GM23338 (cell line): ENCODE results near the gene ANKRD44. TPM values are rescaled to one million over a fixed set of nuclear protein-coding genes. Genes with fewer than 3 reads are reported as not detected.
A peak's percentile ranks its signal among the peaks of the same experiment; 100 is the strongest.

ENCODE experiments used
- ATAC-seq: fragments of 200-7000 bp; cut with Tn5 transposase; 3 replicates; pipeline ENCODE4 v1.9.1; 2020
- DNase-seq: peaks from one replicate; pipeline ENCODE4 v3.0.0-alpha.2; 2015; ENCODE audit warnings: low spot score
- H2AFZ ChIP-seq: fragments of 200-600 bp; sonication (generic); 2 replicates; pipeline ENCODE4 v1.8.0; 2016; ENCODE audit warnings: antibody characterized with exemption, mild to moderate bottlenecking, moderate library complexity
- H3F3A ChIP-seq: fragments of 200-600 bp; sonication (generic); replicated peaks from 2 replicates; pipeline ENCODE4 v1.8.0; 2017; ENCODE audit warnings: antibody characterized with exemption, mixed run types, low read depth
- H3K27ac ChIP-seq: fragments of 200-600 bp; sonication (generic); 2 replicates; pipeline ENCODE4 v1.6.1; 2016; ENCODE audit warnings: low read depth
- H3K27me3 ChIP-seq: fragments of 200-600 bp; sonication (generic); 2 replicates; pipeline ENCODE4 v1.8.0; 2016; ENCODE audit warnings: mild to moderate bottlenecking, mixed run types, moderate library complexity; ENCODE audit not compliant: insufficient read depth
- H3K36me3 ChIP-seq: fragments of 200-600 bp; sonication (generic); 2 replicates; pipeline ENCODE4 v1.8.0; 2016; ENCODE audit warnings: mild to moderate bottlenecking; ENCODE audit not compliant: insufficient read depth
- H3K4me1 ChIP-seq: fragments of 200-600 bp; sonication (generic); 2 replicates; pipeline ENCODE4 v1.8.0; 2016; ENCODE audit warnings: mild to moderate bottlenecking, moderate library complexity; ENCODE audit not compliant: insufficient read depth
- H3K4me2 ChIP-seq: fragments of 200-600 bp; sonication (generic); 2 replicates; pipeline ENCODE4 v1.7.1; 2017; ENCODE audit warnings: mixed run types
- H3K4me3 ChIP-seq: fragments of 200-600 bp; sonication (generic); 2 replicates; pipeline ENCODE4 v1.6.1; 2016; ENCODE audit warnings: mixed run types
- H3K79me2 ChIP-seq: fragments of 200-600 bp; sonication (generic); replicated peaks from 2 replicates; pipeline ENCODE4 v1.8.0; 2017; ENCODE audit warnings: mild to moderate bottlenecking; ENCODE audit not compliant: insufficient read depth
- H3K9me2 ChIP-seq: fragments of 200-600 bp; sonication (generic); 2 replicates; pipeline ENCODE4 v1.8.0; 2017; ENCODE audit not compliant: insufficient read depth
- H4K20me1 ChIP-seq: fragments of 200-600 bp; sonication (generic); replicated peaks from 2 replicates; pipeline ENCODE4 v1.8.0; 2017; ENCODE audit warnings: mild to moderate bottlenecking; ENCODE audit not compliant: insufficient read depth
- H3K27ac Mint-ChIP-seq: 2 replicates; pipeline ENCODE4 v1.8.0; 2020; ENCODE audit warnings: inconsistent platforms, mild to moderate bottlenecking, moderate library complexity, mixed read lengths
- H3K27me3 Mint-ChIP-seq: 3 replicates; pipeline ENCODE4 v1.8.0; 2022; ENCODE audit warnings: low read depth, mild to moderate bottlenecking, moderate library complexity, mixed read lengths, inconsistent platforms; ENCODE audit not compliant: insufficient read depth, poor library complexity
- H3K36me3 Mint-ChIP-seq: 3 replicates; pipeline ENCODE4 v1.8.0; 2021; ENCODE audit warnings: low read depth, mild to moderate bottlenecking, inconsistent platforms, moderate library complexity, mixed read lengths
- H3K4me1 Mint-ChIP-seq: 3 replicates; pipeline ENCODE4 v1.8.0; 2020; ENCODE audit warnings: mild to moderate bottlenecking, inconsistent platforms, mixed read lengths
- H3K4me3 Mint-ChIP-seq: 3 replicates; pipeline ENCODE4 v1.8.0; 2021; ENCODE audit warnings: moderate library complexity, mild to moderate bottlenecking, inconsistent platforms, mixed read lengths
- H3K9me3 Mint-ChIP-seq: 3 replicates; pipeline ENCODE4 v1.8.0; 2020; ENCODE audit warnings: moderate library complexity, mild to moderate bottlenecking, inconsistent platforms, mixed read lengths
- CREB1 ChIP-seq: fragments of 250-450 bp; sonication (Bioruptor Pico); IDR thresholded peaks from 2 replicates; pipeline ENCODE4 v1.5.0; 2020; ENCODE audit warnings: low read depth, mild to moderate bottlenecking, moderate library complexity
- EZH2 ChIP-seq: fragments of 200-600 bp; sonication (generic); IDR thresholded peaks from one replicate; pipeline ENCODE4 v1.8.0; 2017; ENCODE audit warnings: antibody characterized with exemption, mild to moderate bottlenecking, low read depth; ENCODE audit not compliant: unreplicated experiment
- EZH2phosphoT487 ChIP-seq: fragments of 200-600 bp; sonication (generic); IDR thresholded peaks from one replicate; pipeline ENCODE4 v1.8.1; 2018; ENCODE audit warnings: antibody characterized with exemption; ENCODE audit not compliant: unreplicated experiment
- JUNB ChIP-seq: IDR thresholded peaks from one replicate; pipeline ENCODE4 v1.6.1; 2016; ENCODE audit warnings: antibody characterized with exemption; ENCODE audit not compliant: unreplicated experiment
- NANOG ChIP-seq: IDR thresholded peaks from 2 replicates; pipeline ENCODE4 v1.6.1; 2016; ENCODE audit warnings: antibody characterized with exemption, borderline replicate concordance
- POLR2AphosphoS5 ChIP-seq: IDR thresholded peaks from 2 replicates; pipeline ENCODE4 v1.6.1; 2016; ENCODE audit warnings: antibody characterized with exemption, low read depth
- STAT1 ChIP-seq: IDR thresholded peaks from one replicate; pipeline ENCODE4 v1.6.1; 2016; ENCODE audit warnings: antibody characterized with exemption; ENCODE audit not compliant: unreplicated experiment
- ZNF114 ChIP-seq: fragments of 250-450 bp; sonication (Bioruptor Pico); IDR thresholded peaks from 2 replicates; pipeline ENCODE4 v1.5.0; 2020; ENCODE audit warnings: mild to moderate bottlenecking, moderate library complexity
- ZNF331 ChIP-seq: fragments of 250-450 bp; sonication (Bioruptor Pico); IDR thresholded peaks from 2 replicates; pipeline ENCODE4 v1.5.0; 2020; ENCODE audit warnings: low read depth, mild to moderate bottlenecking, moderate library complexity
- polyA plus RNA-seq: library from polyadenylated mRNA; unstranded; fragments of >200 nt; fragmentation: Nextera tagmentation; extraction: Ambion mirVana; gene quantifications from 2 replicates; pipeline ENCODE4 v1.2.1, GENCODE V29; 2016
- total RNA-seq: library from RNA; depleted of rRNA; stranded (reverse); fragments of >200 nt; shearing (Covaris generic); gene quantifications from 2 replicates; pipeline ENCODE4 v1.2.3, GENCODE V29; 2014
- TF ChIP-seq, protein P1 (sequence below): IDR thresholded peaks from 2 replicates; pipeline ENCODE4 v1.6.1; 2016; ENCODE audit warnings: antibody characterized with exemption
- TF ChIP-seq, protein P2 (sequence below), 2 experiments: fragments of 200-600 bp in 1 of 2; sonication (generic) in 1 of 2; conservative IDR thresholded peaks; 2 replicates each; pipeline versions ENCODE4 v1.5.1 to v1.6.1; 2016 to 2017; ENCODE audit warnings: antibody characterized with exemption in 2 of 2, low read depth in 2 of 2, mild to moderate bottlenecking in 2 of 2, moderate library complexity in 1 of 2
- TF ChIP-seq, protein P3 (sequence below): IDR thresholded peaks from one replicate; pipeline ENCODE4 v1.6.1; 2018; ENCODE audit warnings: antibody characterized with exemption; ENCODE audit not compliant: unreplicated experiment

Gene ANKRD44
- total and polyA plus RNA-seq, 2 experiments from 2014 or later, result 0.44 to 0.56 TPM

DNA sequence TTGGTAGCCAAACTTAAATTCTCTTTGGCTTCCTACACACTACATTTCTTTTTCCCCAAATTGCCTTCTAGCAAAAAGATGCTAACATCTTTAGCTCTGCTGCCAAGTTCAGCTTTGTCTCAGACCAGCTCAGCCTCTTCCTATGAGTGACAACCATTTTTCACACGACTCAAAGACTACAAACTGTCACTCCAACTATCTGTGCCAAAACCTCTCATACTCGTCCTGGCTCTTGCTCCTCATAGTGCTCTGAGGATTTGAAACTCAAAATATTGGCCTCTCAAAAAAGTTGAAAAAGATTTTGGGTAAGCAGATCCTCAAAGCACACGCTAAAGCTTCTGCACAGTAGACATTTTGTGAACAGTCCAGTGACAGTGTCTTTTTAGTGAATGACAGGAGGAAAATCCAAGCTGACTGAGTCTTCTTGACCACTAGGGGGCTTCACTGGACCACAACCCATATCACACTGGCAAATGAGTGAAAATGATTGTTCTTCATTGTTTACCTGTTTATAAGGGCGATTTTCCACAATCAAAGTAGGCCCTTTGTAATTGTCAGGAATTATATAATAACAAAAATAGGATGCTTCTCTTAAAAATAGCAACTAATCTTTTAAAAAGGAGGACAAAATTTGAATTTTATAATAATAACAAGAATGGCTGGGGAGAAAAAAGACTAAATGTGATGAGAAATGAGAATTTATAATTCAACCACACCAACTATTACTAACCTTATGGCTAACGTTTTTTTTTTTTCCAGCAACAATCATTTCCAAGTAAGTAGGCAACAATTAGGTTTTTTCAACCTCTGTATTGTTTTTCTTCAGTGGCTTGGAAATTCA, 298.6 kb downstream of the ANKRD44 start:
- ATAC-seq (peak; percentile 67), DNase-seq (peak; percentile 63)
- Histone ChIP-seq H3F3A (no peaks in the 10 kb centered on the region), H3K27me3 (no peaks in the 10 kb centered on the region), H3K4me1 (peaks cover 23% of the 10 kb centered on the region; the same call in 1 of the 2 replicates), H3K4me3 (no peak overlapping the region), H3K79me2 (no peaks in the 10 kb centered on the region), H2AFZ (no peak overlapping the region; the same call in 1 of the 2 replicates), H4K20me1 (no peaks in the 10 kb centered on the region), H3K36me3 (no peaks in the 10 kb centered on the region), H3K4me2 (no peak overlapping the region), H3K27ac (no peak overlapping the region), H3K9me2 (no peaks in the 10 kb centered on the region)
- Mint-ChIP-seq H3K36me3 (no peaks in the 10 kb centered on the region), H3K4me3 (no peak overlapping the region), H3K27ac (no peak overlapping the region), H3K27me3 (no peaks in the 10 kb centered on the region), H3K9me3 (no peaks in the 10 kb centered on the region), H3K4me1 (peaks cover 15% of the 10 kb centered on the region)
- TF ChIP-seq, protein P1, sequence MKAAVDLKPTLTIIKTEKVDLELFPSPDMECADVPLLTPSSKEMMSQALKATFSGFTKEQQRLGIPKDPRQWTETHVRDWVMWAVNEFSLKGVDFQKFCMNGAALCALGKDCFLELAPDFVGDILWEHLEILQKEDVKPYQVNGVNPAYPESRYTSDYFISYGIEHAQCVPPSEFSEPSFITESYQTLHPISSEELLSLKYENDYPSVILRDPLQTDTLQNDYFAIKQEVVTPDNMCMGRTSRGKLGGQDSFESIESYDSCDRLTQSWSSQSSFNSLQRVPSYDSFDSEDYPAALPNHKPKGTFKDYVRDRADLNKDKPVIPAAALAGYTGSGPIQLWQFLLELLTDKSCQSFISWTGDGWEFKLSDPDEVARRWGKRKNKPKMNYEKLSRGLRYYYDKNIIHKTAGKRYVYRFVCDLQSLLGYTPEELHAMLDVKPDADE, result no peak
- TF ChIP-seq, protein P2, sequence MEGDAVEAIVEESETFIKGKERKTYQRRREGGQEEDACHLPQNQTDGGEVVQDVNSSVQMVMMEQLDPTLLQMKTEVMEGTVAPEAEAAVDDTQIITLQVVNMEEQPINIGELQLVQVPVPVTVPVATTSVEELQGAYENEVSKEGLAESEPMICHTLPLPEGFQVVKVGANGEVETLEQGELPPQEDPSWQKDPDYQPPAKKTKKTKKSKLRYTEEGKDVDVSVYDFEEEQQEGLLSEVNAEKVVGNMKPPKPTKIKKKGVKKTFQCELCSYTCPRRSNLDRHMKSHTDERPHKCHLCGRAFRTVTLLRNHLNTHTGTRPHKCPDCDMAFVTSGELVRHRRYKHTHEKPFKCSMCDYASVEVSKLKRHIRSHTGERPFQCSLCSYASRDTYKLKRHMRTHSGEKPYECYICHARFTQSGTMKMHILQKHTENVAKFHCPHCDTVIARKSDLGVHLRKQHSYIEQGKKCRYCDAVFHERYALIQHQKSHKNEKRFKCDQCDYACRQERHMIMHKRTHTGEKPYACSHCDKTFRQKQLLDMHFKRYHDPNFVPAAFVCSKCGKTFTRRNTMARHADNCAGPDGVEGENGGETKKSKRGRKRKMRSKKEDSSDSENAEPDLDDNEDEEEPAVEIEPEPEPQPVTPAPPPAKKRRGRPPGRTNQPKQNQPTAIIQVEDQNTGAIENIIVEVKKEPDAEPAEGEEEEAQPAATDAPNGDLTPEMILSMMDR (conservative IDR thresholded peaks at IDR 0.05; ENCODE audit: low read depth in 2 of 2), result peak; percentile 90 to 94

DNA sequence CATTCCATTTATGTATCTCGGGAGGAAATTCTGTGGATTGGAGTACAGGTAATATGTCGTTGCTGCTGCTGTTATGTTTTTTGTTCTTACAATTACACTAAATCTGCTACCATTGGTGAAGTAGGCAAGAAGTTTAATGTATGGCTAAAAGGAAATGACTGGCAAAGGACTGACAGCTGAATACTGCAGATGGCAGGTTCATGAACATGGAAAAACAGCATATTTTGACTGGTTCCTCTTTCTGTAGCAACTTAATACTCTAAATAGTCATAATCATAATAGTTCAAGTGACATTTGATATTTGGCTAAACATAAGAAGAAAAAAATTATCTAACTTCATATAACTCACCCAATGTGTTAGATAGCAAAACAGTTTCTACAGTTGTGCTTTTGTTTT, 299.6 kb downstream of the ANKRD44 start:
- DNase-seq (no peak), ATAC-seq (no peak)
- Mint-ChIP-seq H3K4me3 (no peak overlapping the region), H3K36me3 (no peaks in the 10 kb centered on the region), H3K27me3 (no peaks in the 10 kb centered on the region), H3K9me3 (no peaks in the 10 kb centered on the region), H3K27ac (no peak overlapping the region), H3K4me1 (peaks cover 15% of the 10 kb centered on the region)
- Histone ChIP-seq H2AFZ (no peak overlapping the region), H3K9me2 (no peaks in the 10 kb centered on the region), H3K79me2 (no peaks in the 10 kb centered on the region), H3K27ac (no peak overlapping the region), H3K27me3 (no peaks in the 10 kb centered on the region), H3F3A (no peaks in the 10 kb centered on the region), H3K4me2 (no peak overlapping the region), H3K36me3 (no peaks in the 10 kb centered on the region), H4K20me1 (no peaks in the 10 kb centered on the region), H3K4me1 (peaks cover 23% of the 10 kb centered on the region; the same call in 1 of the 2 replicates), H3K4me3 (no peak overlapping the region)
- TF ChIP-seq ZNF114 (CRISPR knock-in tag) (no peak), JUNB (no peak), EZH2phosphoT487 (no peak), CREB1 (no peak), NANOG (no peak), STAT1 (no peak), ZNF331 (CRISPR knock-in tag) (no peak), EZH2 (no peak), POLR2AphosphoS5 (no peak)
- TF ChIP-seq, protein P2 (conservative IDR thresholded peaks at IDR 0.05; ENCODE audit: low read depth in 2 of 2), result no peak
- TF ChIP-seq, protein P3, sequence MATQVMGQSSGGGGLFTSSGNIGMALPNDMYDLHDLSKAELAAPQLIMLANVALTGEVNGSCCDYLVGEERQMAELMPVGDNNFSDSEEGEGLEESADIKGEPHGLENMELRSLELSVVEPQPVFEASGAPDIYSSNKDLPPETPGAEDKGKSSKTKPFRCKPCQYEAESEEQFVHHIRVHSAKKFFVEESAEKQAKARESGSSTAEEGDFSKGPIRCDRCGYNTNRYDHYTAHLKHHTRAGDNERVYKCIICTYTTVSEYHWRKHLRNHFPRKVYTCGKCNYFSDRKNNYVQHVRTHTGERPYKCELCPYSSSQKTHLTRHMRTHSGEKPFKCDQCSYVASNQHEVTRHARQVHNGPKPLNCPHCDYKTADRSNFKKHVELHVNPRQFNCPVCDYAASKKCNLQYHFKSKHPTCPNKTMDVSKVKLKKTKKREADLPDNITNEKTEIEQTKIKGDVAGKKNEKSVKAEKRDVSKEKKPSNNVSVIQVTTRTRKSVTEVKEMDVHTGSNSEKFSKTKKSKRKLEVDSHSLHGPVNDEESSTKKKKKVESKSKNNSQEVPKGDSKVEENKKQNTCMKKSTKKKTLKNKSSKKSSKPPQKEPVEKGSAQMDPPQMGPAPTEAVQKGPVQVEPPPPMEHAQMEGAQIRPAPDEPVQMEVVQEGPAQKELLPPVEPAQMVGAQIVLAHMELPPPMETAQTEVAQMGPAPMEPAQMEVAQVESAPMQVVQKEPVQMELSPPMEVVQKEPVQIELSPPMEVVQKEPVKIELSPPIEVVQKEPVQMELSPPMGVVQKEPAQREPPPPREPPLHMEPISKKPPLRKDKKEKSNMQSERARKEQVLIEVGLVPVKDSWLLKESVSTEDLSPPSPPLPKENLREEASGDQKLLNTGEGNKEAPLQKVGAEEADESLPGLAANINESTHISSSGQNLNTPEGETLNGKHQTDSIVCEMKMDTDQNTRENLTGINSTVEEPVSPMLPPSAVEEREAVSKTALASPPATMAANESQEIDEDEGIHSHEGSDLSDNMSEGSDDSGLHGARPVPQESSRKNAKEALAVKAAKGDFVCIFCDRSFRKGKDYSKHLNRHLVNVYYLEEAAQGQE, result no peak
- TF ChIP-seq, protein P1, result no peak
